ENCODE measurements around the gene OPN5.

- no peak for TF ChIP-seq CTCF (IDR thresholded peaks at IDR 0.05)
- no peak for TF ChIP-seq POLR2A (IDR thresholded peaks at IDR 0.05)
Measured at GRCh38 chr6:47851091-47851490, 69.3 kb downstream of the OPN5 start.
